Panc1 (cell line): ENCODE results near the gene CBY2. TPM values are rescaled to one million over a fixed set of nuclear protein-coding genes. Genes with fewer than 3 reads are reported as not detected.

Experiments
- ATAC-seq: fragments of 200-7000 bp; cut with Tn5 transposase; 2 replicates; pipeline ENCODE4 v1.9.1; 2020; ENCODE audit warnings: mild to moderate bottlenecking, moderate library complexity
- BruUV-seq: library from RNA; stranded (reverse); fragments of 400-500 nt; replicated peaks from 2 replicates; lab custom pipeline; 2021; lab: Mats Ljungman, UMichigan
- CTCF ChIA-PET: fragments of 300-600 bp; sonication (Branson Sonifier 250); formaldehyde crosslinking; loops from one replicate; lab custom pipeline; 2022; ENCODE audit warnings: antibody characterized with exemption; lab: Charles Lee
- POLR2A ChIA-PET: fragments of 300-600 bp; sonication (Branson Sonifier 250); formaldehyde crosslinking; loops from one replicate; lab custom pipeline; 2022; ENCODE audit warnings: antibody characterized with exemption; lab: Charles Lee
- DNase-seq: peaks from one replicate; pipeline ENCODE4 v3.0.0-alpha.2; 2010; ENCODE audit warnings: low read depth, low spot score
- H3K27ac ChIP-seq: 2 replicates; pipeline ENCODE4 v1.5.1; 2011; ENCODE audit warnings: mild to moderate bottlenecking, low read length, inconsistent platforms
- H3K27me3 ChIP-seq: fragments of 200-500 bp; sonication (Bioruptor generic); 2 replicates; pipeline ENCODE4 v1.6.0; 2014; ENCODE audit warnings: low read length, inconsistent platforms; ENCODE audit not compliant: control insufficient read depth, insufficient read depth
- H3K36me3 ChIP-seq: fragments of 200-500 bp; sonication (Bioruptor generic); 2 replicates; pipeline ENCODE4 v1.5.1; 2014; ENCODE audit warnings: inconsistent platforms, mild to moderate bottlenecking, low read length, moderate library complexity; ENCODE audit not compliant: control insufficient read depth, insufficient read depth
- H3K4me1 ChIP-seq: 2 replicates; pipeline ENCODE4 v1.5.1; 2011; ENCODE audit warnings: inconsistent platforms, mild to moderate bottlenecking, low read length, moderate library complexity; ENCODE audit not compliant: control insufficient read depth, insufficient read depth
- H3K4me3 ChIP-seq, 2 experiments: 2 replicates each; pipeline ENCODE4 v1.5.1; 2011 to 2012; ENCODE audit warnings: low read depth in 2 of 2, low read length in 2 of 2, mild to moderate bottlenecking in 2 of 2, inconsistent platforms in 1 of 2, moderate library complexity in 1 of 2
- H3K9me3 ChIP-seq: fragments of 200-500 bp; sonication (Bioruptor generic); 2 replicates; pipeline ENCODE4 v1.5.1; 2014; ENCODE audit warnings: low read depth, mild to moderate bottlenecking, inconsistent platforms, low read length, moderate library complexity; ENCODE audit not compliant: control insufficient read depth, insufficient read depth
- CTCF ChIP-seq: fragments of 450-650 bp; IDR thresholded peaks from 2 replicates; pipeline ENCODE4 v1.5.1; 2017; ENCODE audit warnings: mild to moderate bottlenecking
- POLR2AphosphoS5 ChIP-seq: IDR thresholded peaks from 2 replicates; pipeline ENCODE4 v1.6.1; 2012; ENCODE audit warnings: mild to moderate bottlenecking, low read depth, low read length, moderate library complexity
- REST ChIP-seq, 2 experiments: IDR thresholded peaks; 2 replicates each; pipeline ENCODE4 v1.6.1; 2011 to 2012; ENCODE audit warnings: low read depth in 2 of 2, control low read depth in 1 of 2, low read length in 1 of 2, mild to moderate bottlenecking in 1 of 2, moderate library complexity in 1 of 2; ENCODE audit not compliant: insufficient read depth in 1 of 2
- SIN3A ChIP-seq: IDR thresholded peaks from 2 replicates; pipeline ENCODE4 v1.6.1; 2012; ENCODE audit warnings: low read depth, mild to moderate bottlenecking, low read length, moderate library complexity, borderline replicate concordance; ENCODE audit not compliant: insufficient read depth
- TCF7L2 ChIP-seq: IDR thresholded peaks from 2 replicates; pipeline ENCODE4 v1.6.1; 2011; ENCODE audit warnings: mild to moderate bottlenecking, low read depth, low read length, inconsistent platforms
- in situ Hi-C: cut with HindIII; loops from 2 replicates; pipeline ENCODE4 v1.10.0; 2016; ENCODE audit warnings: low sequenced_read_pairs, low pct_unique_long_range_greater_than_20kb
- intact Hi-C: fragments of 100-400 bp; cut with micrococcal nuclease; formaldehyde crosslinking; loops from one replicate; pipeline ENCODE4 v1.10.0; 2022; ENCODE audit not compliant: unreplicated experiment
- total RNA-seq: library from RNA; stranded (reverse); gene quantifications from one replicate; pipeline ENCODE4 v1.2.1, GENCODE V29; 2021; ENCODE audit not compliant: unreplicated experiment

CBY2 gene
- total RNA-seq, 1 experiment from 2014 or later: not detected

- ATAC-seq: no peak
- POLR2A ChIA-PET: no interaction called here
- no TSS peak for BruUV-seq
- CTCF ChIA-PET: no interaction called here
- no peaks in the 10 kb centered on the region for H3K4me1 ChIP-seq
- H3K9me3 ChIP-seq: no peaks in the 10 kb centered on the region
- TF ChIP-seq POLR2AphosphoS5 (no peak), SIN3A (no peak), CTCF (no peak), REST (IDR thresholded peaks at IDR 0.05; ENCODE audit: insufficient read depth in 1 of 2, low read depth in 2 of 2, low read length in 1 of 2) (no peak), TCF7L2 (no peak)
- H3K4me3 ChIP-seq: no peak overlapping the region
- H3K27me3 ChIP-seq: no peaks in the 10 kb centered on the region; the same call in 1 of the 2 replicates
- in situ Hi-C loops: no loop called here
- intact Hi-C loops: no loop called here
- DNase-seq: no peak
- H3K27ac ChIP-seq: no peak overlapping the region
- H3K36me3 ChIP-seq: no peaks in the 10 kb centered on the region
Observed at GRCh38 chr13:45711951-45712350, 9.8 kb downstream of the CBY2 start.

- no peaks in the 10 kb centered on the region for H3K9me3 ChIP-seq
- no peak for TF ChIP-seq TCF7L2
- TF ChIP-seq CTCF: no peak
- no peak for TF ChIP-seq REST (IDR thresholded peaks at IDR 0.05; ENCODE audit: insufficient read depth in 1 of 2, low read depth in 2 of 2, low read length in 1 of 2)
- no peak for TF ChIP-seq SIN3A
- no peak for TF ChIP-seq POLR2AphosphoS5
- no peaks in the 10 kb centered on the region; the same call in 1 of the 2 replicates for H3K27me3 ChIP-seq
- DNase-seq (no peak), ATAC-seq (no peak)
- H3K27ac ChIP-seq: no peak overlapping the region
- in situ Hi-C loops (no loop called here), intact Hi-C loops (no loop called here)
- H3K4me1 ChIP-seq: no peaks in the 10 kb centered on the region
- H3K4me3 ChIP-seq: no peak overlapping the region
- ChIA-PET POLR2A (no interaction called here), CTCF (no interaction called here)
- BruUV-seq: no TSS peak
- no peaks in the 10 kb centered on the region for H3K36me3 ChIP-seq
Observed at GRCh38 chr13:45713106-45713690, 11.1 kb downstream of the CBY2 start.
